Neuronal stem cell (in vitro differentiated cells): ENCODE measurements around the gene SLC38A2.

Source experiments
- DNase-seq: peaks from one replicate; pipeline ENCODE4 v3.0.0-alpha.2; 2013; ENCODE audit warnings: low spot score
- H2AFZ ChIP-seq: one replicate; pipeline ENCODE4 v1.6.1; 2013; ENCODE audit warnings: mild to moderate bottlenecking, low read length, inconsistent platforms
- H2AK5ac ChIP-seq: 2 replicates; pipeline ENCODE4 v1.6.1; 2013; ENCODE audit warnings: low read depth, mild to moderate bottlenecking, inconsistent platforms, low read length, moderate library complexity, mixed read lengths
- H2BK120ac ChIP-seq: 2 replicates; pipeline ENCODE4 v1.6.1; 2013; ENCODE audit warnings: low read depth, mild to moderate bottlenecking, inconsistent platforms, low read length, moderate library complexity, mixed read lengths
- H2BK12ac ChIP-seq: one replicate; pipeline ENCODE4 v1.6.1; 2013; ENCODE audit warnings: low read length, inconsistent platforms
- H2BK15ac ChIP-seq: 2 replicates; pipeline ENCODE4 v1.6.1; 2013; ENCODE audit warnings: mild to moderate bottlenecking, low read length, inconsistent platforms, mixed read lengths
- H2BK5ac ChIP-seq: one replicate; pipeline ENCODE4 v1.6.1; 2013; ENCODE audit warnings: inconsistent platforms, mild to moderate bottlenecking, low read length, moderate library complexity
- H3K14ac ChIP-seq: one replicate; pipeline ENCODE4 v1.6.1; 2013; ENCODE audit warnings: low read length, inconsistent platforms
- H3K18ac ChIP-seq: 2 replicates; pipeline ENCODE4 v1.6.1; 2013; ENCODE audit warnings: low read length, inconsistent platforms
- H3K23ac ChIP-seq: 2 replicates; pipeline ENCODE4 v1.6.1; 2013; ENCODE audit warnings: low read depth, mild to moderate bottlenecking, mixed read lengths, low read length, inconsistent platforms; ENCODE audit not compliant: poor library complexity
- H3K27ac ChIP-seq: replicated peaks from 3 replicates; pipeline ENCODE4 v1.5.1; 2013; ENCODE audit warnings: low read length, inconsistent platforms
- H3K27me3 ChIP-seq, 3 experiments: 2 replicates each; pipeline ENCODE4 v1.6.1; 2013; ENCODE audit warnings: low read length in 3 of 3, mild to moderate bottlenecking in 2 of 3, inconsistent platforms in 1 of 3, low read depth in 1 of 3, mixed read lengths in 1 of 3, moderate library complexity in 1 of 3; ENCODE audit not compliant: control insufficient read depth in 3 of 3, insufficient read depth in 3 of 3
- H3K36me3 ChIP-seq, 2 donors: replicated peaks in 1 of 2; 2 replicates each; pipeline ENCODE4 v1.6.1; 2013; ENCODE audit warnings: low read length in 2 of 2; ENCODE audit not compliant: control insufficient read depth in 2 of 2, insufficient read depth in 2 of 2
- H3K4ac ChIP-seq: 2 replicates; pipeline ENCODE4 v1.6.1; 2013; ENCODE audit warnings: inconsistent platforms, mild to moderate bottlenecking, low read length, moderate library complexity
- H3K4me1 ChIP-seq, 2 donors: 1 replicate in 1 of 2; 2 replicates in 1 of 2; pipeline ENCODE4 v1.6.1; 2013; ENCODE audit warnings: low read length in 2 of 2, low read depth in 1 of 2; ENCODE audit not compliant: control insufficient read depth in 2 of 2, insufficient read depth in 1 of 2
- H3K4me2 ChIP-seq: one replicate; pipeline ENCODE4 v1.6.1; 2013; ENCODE audit warnings: mild to moderate bottlenecking, low read length, inconsistent platforms; ENCODE audit not compliant: insufficient read depth, poor library complexity, severe bottlenecking
- H3K4me3 ChIP-seq, 2 donors: 2 replicates each; pipeline ENCODE4 v1.5.1; 2013; ENCODE audit warnings: low read length in 2 of 2, mild to moderate bottlenecking in 2 of 2, inconsistent platforms in 1 of 2, moderate library complexity in 1 of 2
- H3K79me1 ChIP-seq: one replicate; pipeline ENCODE4 v1.6.1; 2013; ENCODE audit warnings: low read depth, mild to moderate bottlenecking, inconsistent platforms, low read length, moderate library complexity
- H3K9ac ChIP-seq: one replicate; pipeline ENCODE4 v1.6.1; 2013; ENCODE audit warnings: mild to moderate bottlenecking, low read depth, low read length, inconsistent platforms; ENCODE audit not compliant: poor library complexity
- H3K9me3 ChIP-seq, 2 donors: replicated peaks in 1 of 2; 2 replicates each; pipeline versions ENCODE3 to v1.6.1; 2013; ENCODE audit warnings: low read length in 2 of 2, mild to moderate bottlenecking in 2 of 2, inconsistent platforms in 1 of 2, low read depth in 1 of 2, mixed read lengths in 1 of 2, moderate library complexity in 1 of 2; ENCODE audit not compliant: control insufficient read depth in 2 of 2, insufficient read depth in 1 of 2
- H4K8ac ChIP-seq: one replicate; pipeline ENCODE4 v1.6.1; 2013; ENCODE audit warnings: low read depth, mild to moderate bottlenecking, inconsistent platforms, low read length, moderate library complexity
- H4K91ac ChIP-seq: one replicate; pipeline ENCODE4 v1.6.1; 2013; ENCODE audit warnings: low read length, low read depth, mild to moderate bottlenecking, inconsistent platforms; ENCODE audit not compliant: poor library complexity
- WGBS, 2 donors: extraction: QIAGEN DNeasy Blood & Tissue Kit; methylation state at CpG; one replicate each; pipeline ENCODE4 v1.1.7; 2013; ENCODE audit warnings: missing lambda C conversion rate in 2 of 2, mixed read lengths in 1 of 2; ENCODE audit not compliant: insufficient read length in 2 of 2, insufficient replicate concordance in 1 of 2; ENCODE audit errors: extremely low coverage in 2 of 2; 5-methylcytosine and 5-hydroxymethylcytosine counted together

SLC38A2 gene

GRCh38 chr12:46383654-46384450 is 11.3 kb upstream of the SLC38A2 start:
- peak overlapping the region; percentile 65 for H2BK12ac ChIP-seq
- H4K91ac ChIP-seq: peak overlapping the region; percentile 32
- peaks cover 0 to 8% of the 10 kb centered on the region in 2 donors for H3K4me1 ChIP-seq
- peak overlapping the region; percentile 94 for H3K9ac ChIP-seq
- peak overlapping the region; percentile 81 for H3K4me2 ChIP-seq
- DNase-seq: peak; percentile 21
- H3K18ac ChIP-seq: peak overlapping the region; percentile 99
- WGBS, 2 donors: no CpG with 5 or more reads among the region's 47 CpGs
- H2BK15ac ChIP-seq: peak overlapping the region; percentile 90
- H3K4ac ChIP-seq: peak overlapping the region; percentile 91
- H3K14ac ChIP-seq: peak overlapping the region; percentile 97
- H3K79me1 ChIP-seq: peaks cover 2% of the 10 kb centered on the region
- H3K36me3 ChIP-seq: no peaks in the 10 kb centered on the region
- H3K27ac ChIP-seq: peak overlapping the region; percentile 79
- peak overlapping the region; percentile 83 for H2BK5ac ChIP-seq
- peak overlapping the region; percentile 97 for H3K23ac ChIP-seq
- H2AFZ ChIP-seq: peak overlapping the region; percentile 94
- peaks cover 2 to 3% of the 10 kb centered on the region in 2 donors for H3K9me3 ChIP-seq
- H4K8ac ChIP-seq: no peak overlapping the region
- peaks cover 0 to 7% (median 0%) of the 10 kb centered on the region in 3 experiments for H3K27me3 ChIP-seq
- peak overlapping the region; percentile 57 for H2BK120ac ChIP-seq
- peak overlapping the region; percentile 96 for H2AK5ac ChIP-seq
- peak overlapping the region; percentile 72 to 98 for H3K4me3 ChIP-seq

- Histone ChIP-seq H3K4ac (no peak overlapping the region), H3K23ac (peak overlapping the region; percentile 97), H4K8ac (peak overlapping the region; percentile 83), H3K4me2 (peak overlapping the region; percentile 81), H3K9me3 (peaks cover 2 to 3% of the 10 kb centered on the region in 2 donors), H3K9ac (peak overlapping the region; percentile 94), H3K14ac (no peak overlapping the region), H3K36me3 (no peaks in the 10 kb centered on the region), H2BK5ac (no peak overlapping the region), H2BK15ac (peak overlapping the region; percentile 90), H3K18ac (peak overlapping the region; percentile 98), H3K27ac (peak overlapping the region; percentile 91), H2BK12ac (no peak overlapping the region), H3K79me1 (peaks cover 2% of the 10 kb centered on the region), H4K91ac (peak overlapping the region; percentile 81), H2AK5ac (no peak overlapping the region), H3K27me3 (peaks cover 0 to 8% (median 0%) of the 10 kb centered on the region in 3 experiments), H2AFZ (peak overlapping the region; percentile 94), H3K4me3 (peak overlapping the region; percentile 72 to 98), H2BK120ac (no peak overlapping the region), H3K4me1 (peaks cover 0 to 8% of the 10 kb centered on the region in 2 donors)
- peak; percentile 87 for DNase-seq
- no CpG with 5 or more reads among the region's 74 CpGs for WGBS, 2 donors
Measured at GRCh38 chr12:46382964-46383653, 10.5 kb upstream of the SLC38A2 start.

- peak overlapping the region; percentile 72 to 87 for H3K4me3 ChIP-seq
- no peak overlapping the region for H2BK12ac ChIP-seq
- peaks cover 2 to 3% of the 10 kb centered on the region in 2 donors for H3K9me3 ChIP-seq
- no peak overlapping the region for H2BK5ac ChIP-seq
- H2BK120ac ChIP-seq: no peak overlapping the region
- no peak overlapping the region for H4K91ac ChIP-seq
- no peaks in the 10 kb centered on the region for H3K36me3 ChIP-seq
- no peak overlapping the region for H3K4ac ChIP-seq
- peaks cover 2% of the 10 kb centered on the region for H3K79me1 ChIP-seq
- H4K8ac ChIP-seq: no peak overlapping the region
- H3K23ac ChIP-seq: no peak overlapping the region
- DNase-seq: no peak
- H2BK15ac ChIP-seq: peak overlapping the region; percentile 34
- no peak overlapping the region for H3K14ac ChIP-seq
- WGBS, 2 donors: no CpG with 5 or more reads among the region's 16 CpGs
- H3K27ac ChIP-seq: peak overlapping the region; percentile 91
- no peak overlapping the region for H2AK5ac ChIP-seq
- H3K9ac ChIP-seq: no peak overlapping the region
- no peak overlapping the region for H3K18ac ChIP-seq
- H3K4me2 ChIP-seq: peak overlapping the region; percentile 81
- peak overlapping the region; percentile 94 for H2AFZ ChIP-seq
- H3K27me3 ChIP-seq: peaks cover 0 to 14% (median 0%) of the 10 kb centered on the region in 3 experiments
- peaks cover 0 to 6% of the 10 kb centered on the region in 2 donors for H3K4me1 ChIP-seq
Measured at GRCh38 chr12:46382408-46382963, 9.9 kb upstream of the SLC38A2 start.
